SU-DHL-6 (cell line): ENCODE measurements around the gene APH1B.

Experiments
- CTCF ChIP-seq: fragments of 200-600 bp; sonication (generic); IDR thresholded peaks from one replicate; pipeline ENCODE4 v1.5.1; 2017; ENCODE audit warnings: antibody characterized with exemption, mild to moderate bottlenecking, low read length, moderate library complexity; ENCODE audit not compliant: insufficient read depth, poor library complexity, severe bottlenecking
- EZH2phosphoT487 ChIP-seq: fragments of 200-600 bp; sonication (generic), shearing (Covaris generic); conservative IDR thresholded peaks from 2 replicates; pipeline ENCODE4 v1.6.1; 2018; ENCODE audit warnings: mild to moderate bottlenecking, antibody characterized with exemption, low read length, moderate library complexity, mixed read lengths

DNA sequence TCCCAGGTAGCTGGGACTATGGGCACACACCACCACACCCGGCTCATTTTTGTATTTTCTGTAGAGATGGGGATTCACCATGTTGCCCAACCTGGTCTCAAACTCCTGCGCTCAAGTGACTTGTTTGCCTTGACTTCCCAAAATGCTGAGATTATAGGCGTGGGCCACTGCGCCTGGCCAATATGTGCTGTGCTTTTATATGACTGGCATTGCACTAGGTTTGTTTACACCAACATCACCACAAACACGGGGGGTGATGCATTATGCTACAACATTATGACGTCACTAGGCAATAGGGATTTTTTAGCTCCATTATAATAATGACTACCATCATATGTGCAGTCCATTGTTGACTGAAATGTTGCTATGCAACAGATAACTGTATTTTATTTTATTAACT, 6.9 kb downstream of the APH1B start:
- TF ChIP-seq CTCF (no peak), EZH2phosphoT487 (no peak)
